Muscle layer of colon (tissue), 2 donors: ENCODE data around the gene POMP.
A peak's percentile ranks its signal among the peaks of the same experiment; 100 is the strongest.

ENCODE experiments used
- H3K27ac ChIP-seq: one replicate; pipeline ENCODE4 v1.7.0; 2013; ENCODE audit warnings: low read depth, mild to moderate bottlenecking, low read length, moderate library complexity
- H3K27me3 ChIP-seq, 2 donors: one replicate each; pipeline ENCODE4 v1.7.0; 2013; ENCODE audit warnings: low read length in 2 of 2, mild to moderate bottlenecking in 2 of 2; ENCODE audit not compliant: insufficient read depth in 2 of 2, control insufficient read depth in 1 of 2
- H3K36me3 ChIP-seq: one replicate; pipeline ENCODE4 v1.7.0; 2013; ENCODE audit warnings: mild to moderate bottlenecking, low read length; ENCODE audit not compliant: insufficient read depth
- H3K4me1 ChIP-seq: one replicate; pipeline ENCODE4 v1.7.0; 2013; ENCODE audit warnings: mild to moderate bottlenecking, low read length; ENCODE audit not compliant: insufficient read depth
- H3K4me3 ChIP-seq, 2 donors: one replicate each; pipeline ENCODE4 v1.7.0; 2013; ENCODE audit warnings: low read length in 2 of 2, low read depth in 1 of 2, mild to moderate bottlenecking in 1 of 2, moderate library complexity in 1 of 2
- H3K9ac ChIP-seq: one replicate; pipeline ENCODE4 v1.7.0; 2013; ENCODE audit warnings: low read length
- H3K9me3 ChIP-seq: one replicate; pipeline ENCODE4 v1.7.0; 2013; ENCODE audit warnings: mild to moderate bottlenecking, low read length
- donor health status: abdominal sarcoma.
- donor health status: Adenocarcinoma of cecum.

Gene POMP

GRCh38 chr13:28640861-28641599, 17.9 kb upstream of the POMP start:
- no peak overlapping the region for H3K9ac ChIP-seq
- no peaks in the 10 kb centered on the region for H3K4me1 ChIP-seq
- no peaks in the 10 kb centered on the region for H3K36me3 ChIP-seq
- no peak overlapping the region for H3K4me3 ChIP-seq
- no peaks in the 10 kb centered on the region for H3K27me3 ChIP-seq
- H3K9me3 ChIP-seq = no peaks in the 10 kb centered on the region
- no peak overlapping the region for H3K27ac ChIP-seq

DNA sequence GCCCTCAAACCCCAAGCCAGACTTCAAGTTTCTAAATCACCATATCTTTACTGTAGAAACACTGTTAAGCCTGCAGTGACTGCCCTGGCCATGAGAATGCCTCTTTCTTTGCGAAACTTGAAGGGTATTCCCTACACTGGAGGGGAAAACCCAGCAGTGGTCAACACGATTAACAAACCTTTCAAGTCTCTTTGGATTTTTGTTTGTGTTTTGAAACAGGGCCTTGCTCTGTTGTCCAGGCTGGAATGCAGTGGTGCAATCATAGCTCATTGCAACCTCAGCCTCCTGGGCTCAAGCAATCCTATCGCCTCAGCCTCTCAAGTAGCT, 17.4 kb upstream of the POMP start:
- H3K27ac ChIP-seq = no peak overlapping the region
- no peaks in the 10 kb centered on the region for H3K9me3 ChIP-seq
- no peaks in the 10 kb centered on the region for H3K4me1 ChIP-seq
- no peaks in the 10 kb centered on the region for H3K36me3 ChIP-seq
- no peak overlapping the region for H3K4me3 ChIP-seq
- H3K27me3 ChIP-seq = no peaks in the 10 kb centered on the region
- H3K9ac ChIP-seq = no peak overlapping the region

DNA sequence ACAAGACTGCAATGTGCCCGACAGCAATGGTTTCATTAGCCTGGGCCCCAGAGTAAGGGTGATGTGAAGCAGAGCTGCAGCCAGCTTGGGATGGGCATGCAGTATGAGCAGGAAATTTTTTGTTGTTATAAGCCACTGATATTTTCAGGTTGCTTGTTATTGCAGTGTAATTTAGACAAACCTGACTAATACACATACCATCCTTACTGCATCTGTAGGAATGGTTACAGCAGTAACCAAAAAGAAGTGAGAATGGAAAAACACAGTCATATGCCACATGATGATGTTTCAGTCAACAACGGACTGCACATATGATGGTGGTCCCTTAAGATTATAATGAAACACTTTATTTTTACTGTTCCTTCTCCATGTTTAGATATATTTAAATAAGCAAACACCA, 8.6 kb upstream of the POMP start:
- no peaks in the 10 kb centered on the region for H3K4me1 ChIP-seq
- no peaks in the 10 kb centered on the region for H3K9me3 ChIP-seq
- no peak overlapping the region for H3K27ac ChIP-seq
- no peaks in the 10 kb centered on the region for H3K36me3 ChIP-seq
- no peak overlapping the region for H3K9ac ChIP-seq
- no peak overlapping the region for H3K4me3 ChIP-seq
- H3K27me3 ChIP-seq = no peaks in the 10 kb centered on the region

GRCh38 chr13:28651810-28652401, 7.0 kb upstream of the POMP start:
- Histone ChIP-seq H3K9ac (no peak overlapping the region), H3K36me3 (no peaks in the 10 kb centered on the region), H3K9me3 (no peaks in the 10 kb centered on the region), H3K4me1 (peaks cover 8% of the 10 kb centered on the region), H3K27me3 (no peaks in the 10 kb centered on the region), H3K27ac (no peak overlapping the region), H3K4me3 (no peak overlapping the region)

- peaks cover 14% of the 10 kb centered on the region for H3K4me1 ChIP-seq
- no peak overlapping the region for H3K9ac ChIP-seq
- H3K9me3 ChIP-seq = no peaks in the 10 kb centered on the region
- no peaks in the 10 kb centered on the region for H3K36me3 ChIP-seq
- no peak overlapping the region for H3K4me3 ChIP-seq
- H3K27me3 ChIP-seq = no peaks in the 10 kb centered on the region
- no peak overlapping the region for H3K27ac ChIP-seq
Observed at GRCh38 chr13:28653111-28653510, 5.8 kb upstream of the POMP start.

GRCh38 chr13:28654276-28654675, 4.7 kb upstream of the POMP start:
- no peak overlapping the region for H3K4me3 ChIP-seq
- no peak overlapping the region for H3K9ac ChIP-seq
- H3K36me3 ChIP-seq = no peaks in the 10 kb centered on the region
- no peaks in the 10 kb centered on the region for H3K27me3 ChIP-seq
- no peak overlapping the region for H3K27ac ChIP-seq
- peaks cover 14% of the 10 kb centered on the region for H3K4me1 ChIP-seq
- H3K9me3 ChIP-seq = no peaks in the 10 kb centered on the region

- no peaks in the 10 kb centered on the region for H3K27me3 ChIP-seq
- H3K4me1 ChIP-seq = peaks cover 25% of the 10 kb centered on the region
- no peak overlapping the region for H3K27ac ChIP-seq
- H3K4me3 ChIP-seq = no peak overlapping the region
- no peak overlapping the region for H3K9ac ChIP-seq
- no peaks in the 10 kb centered on the region for H3K9me3 ChIP-seq
- H3K36me3 ChIP-seq = no peaks in the 10 kb centered on the region
Observed at GRCh38 chr13:28655561-28655960, 3.4 kb upstream of the POMP start.

DNA sequence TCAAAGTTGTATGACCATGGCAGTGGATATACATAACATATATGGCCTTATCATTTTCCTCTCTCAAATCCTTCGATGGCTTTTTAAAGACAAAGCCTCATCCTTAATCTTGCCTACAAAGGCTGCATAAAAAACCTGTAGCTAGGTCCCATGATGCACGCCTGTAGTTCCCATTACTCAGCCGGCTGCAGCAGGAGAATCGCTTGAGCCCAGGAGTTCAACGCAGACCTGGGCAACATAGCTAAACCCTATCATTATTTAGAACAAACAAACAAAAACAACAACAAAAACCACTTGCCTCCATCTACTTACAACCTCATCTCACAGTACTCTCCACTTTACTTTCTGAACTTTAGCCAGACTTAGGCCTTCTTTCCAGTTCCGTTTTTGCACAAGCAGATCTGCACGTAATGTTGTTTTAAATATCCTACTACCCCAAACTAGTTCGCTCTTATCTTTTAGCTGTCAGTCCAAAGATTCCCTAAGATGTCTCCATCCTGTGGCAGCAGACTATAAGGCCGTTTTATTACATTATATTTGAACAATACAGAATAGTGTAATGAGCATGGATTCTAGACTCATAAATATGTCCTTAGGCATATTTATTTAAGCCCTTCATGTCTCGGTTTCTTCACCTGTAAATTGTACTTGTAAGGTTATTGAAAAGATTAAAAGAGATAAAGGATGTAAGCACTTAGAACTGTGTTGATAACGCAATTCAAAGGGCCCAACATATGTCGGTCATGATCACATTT, 969 bp upstream of the POMP start:
- Histone ChIP-seq H3K27ac (peak overlapping the region; percentile 95), H3K4me3 (peak overlapping the region; percentile 83 to 98), H3K4me1 (peaks cover 32% of the 10 kb centered on the region), H3K27me3 (no peaks in the 10 kb centered on the region), H3K9me3 (no peaks in the 10 kb centered on the region), H3K36me3 (peaks cover 8% of the 10 kb centered on the region), H3K9ac (peak overlapping the region; percentile 98)

DNA sequence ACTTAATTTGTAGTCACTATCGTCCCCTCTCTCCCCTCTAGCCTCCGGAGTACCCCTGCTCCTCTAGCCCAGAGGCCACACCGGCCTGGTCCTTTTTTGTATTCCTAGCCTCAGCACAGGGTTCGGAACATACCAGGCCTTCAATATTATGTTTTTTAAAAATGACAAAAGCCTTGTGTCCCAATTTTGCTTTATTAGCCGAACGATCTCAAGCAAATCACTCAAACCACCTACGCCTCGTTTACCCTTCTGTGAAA, 463 bp upstream of the POMP start:
- no peaks in the 10 kb centered on the region for H3K27me3 ChIP-seq
- peak overlapping the region; percentile 95 for H3K27ac ChIP-seq
- H3K36me3 ChIP-seq = peaks cover 11% of the 10 kb centered on the region
- H3K9ac ChIP-seq = peak overlapping the region; percentile 98
- no peaks in the 10 kb centered on the region for H3K9me3 ChIP-seq
- peaks cover 32% of the 10 kb centered on the region for H3K4me1 ChIP-seq
- H3K4me3 ChIP-seq = peak overlapping the region; percentile 83 to 98

DNA sequence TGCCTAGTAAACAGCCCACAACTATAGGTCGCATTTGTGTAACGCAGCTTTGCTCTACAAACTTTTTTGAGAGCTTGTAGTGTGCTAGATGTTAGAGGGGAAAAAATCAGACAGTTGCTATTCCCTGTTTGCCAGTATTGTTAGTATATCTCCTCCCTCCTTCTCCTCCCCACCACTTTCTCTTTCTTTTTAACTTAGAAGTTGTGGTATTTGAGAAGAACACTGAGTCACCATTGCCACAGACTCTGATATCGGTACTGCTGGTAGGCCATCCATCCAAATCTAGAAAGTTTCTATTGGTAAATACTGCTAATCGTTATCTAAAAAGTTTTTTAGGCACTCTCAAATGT, 666 bp downstream of the POMP start:
- H3K4me3 ChIP-seq = peak overlapping the region; percentile 83 to 98
- peak overlapping the region; percentile 90 for H3K9ac ChIP-seq
- peak overlapping the region; percentile 95 for H3K27ac ChIP-seq
- no peaks in the 10 kb centered on the region for H3K9me3 ChIP-seq
- H3K36me3 ChIP-seq = peaks cover 21% of the 10 kb centered on the region
- H3K4me1 ChIP-seq = peaks cover 32% of the 10 kb centered on the region
- H3K27me3 ChIP-seq = no peaks in the 10 kb centered on the region

DNA sequence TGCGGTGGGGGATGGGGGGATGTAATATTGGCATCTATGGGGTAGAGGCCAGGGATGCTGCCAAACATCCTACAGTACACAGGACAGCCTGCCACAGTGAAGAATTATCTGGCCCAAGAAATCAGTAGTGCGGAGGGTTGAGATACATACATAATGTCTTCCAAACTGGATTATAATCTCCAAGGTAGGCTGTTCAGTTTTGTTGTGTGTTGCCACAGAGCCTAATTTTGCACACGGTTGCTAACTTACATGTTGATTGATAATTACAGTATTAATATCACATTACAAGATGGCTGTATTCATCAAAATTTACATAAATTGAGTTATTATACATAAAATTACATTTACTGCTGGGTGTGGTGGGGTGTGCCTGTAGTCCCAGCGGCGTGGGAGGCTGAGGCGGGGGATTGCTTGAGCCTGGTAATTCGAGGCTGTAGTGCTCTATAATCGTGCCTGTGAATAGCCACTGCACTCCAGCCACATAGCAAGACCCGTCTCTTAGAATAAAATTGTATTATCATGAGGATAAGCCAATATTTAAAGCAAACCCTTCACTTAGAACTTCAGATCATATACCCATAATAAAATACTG, 8.1 kb downstream of the POMP start:
- H3K27me3 ChIP-seq = no peaks in the 10 kb centered on the region

More for the DNA sequence above, 8.1 kb downstream of the POMP start:
- Histone ChIP-seq H3K4me3 (no peak overlapping the region), H3K9me3 (no peaks in the 10 kb centered on the region), H3K4me1 (no peaks in the 10 kb centered on the region), H3K36me3 (peaks cover 71% of the 10 kb centered on the region), H3K27ac (no peak overlapping the region), H3K9ac (no peak overlapping the region)
